Fibroblast of lung (primary cell): ENCODE results near the gene BCAS2. TPM values are rescaled to one million over a fixed set of nuclear protein-coding genes. Genes with fewer than 3 reads are reported as not detected.

ENCODE experiments used
- DNase-seq, 2 donors: peaks; one replicate each; pipeline versions ENCODE4 v3.0.0 to v3.0.0-alpha.2; 2010; ENCODE audit warnings: low read depth in 2 of 2
- H2AFZ ChIP-seq: 2 replicates; pipeline ENCODE4 v1.5.1; 2012; ENCODE audit warnings: low read length, control low read depth, inconsistent platforms
- H3K27ac ChIP-seq: 2 replicates; pipeline ENCODE4 v1.5.1; 2011; ENCODE audit warnings: low read length, control low read depth; ENCODE audit not compliant: insufficient read depth
- H3K27me3 ChIP-seq: 2 replicates; pipeline ENCODE4 v1.5.1; 2011; ENCODE audit warnings: mild to moderate bottlenecking, low read length; ENCODE audit not compliant: control insufficient read depth, insufficient read depth
- H3K36me3 ChIP-seq: 2 replicates; pipeline ENCODE4 v1.5.1; 2011; ENCODE audit warnings: low read length; ENCODE audit not compliant: control insufficient read depth, insufficient read depth
- H3K4me1 ChIP-seq: 2 replicates; pipeline ENCODE4 v1.5.1; 2011; ENCODE audit warnings: low read length; ENCODE audit not compliant: control insufficient read depth, insufficient read depth; ENCODE audit errors: extremely low read depth
- H3K4me2 ChIP-seq: 2 replicates; pipeline ENCODE4 v1.5.1; 2011; ENCODE audit warnings: low read length, control low read depth; ENCODE audit not compliant: insufficient read depth; ENCODE audit errors: extremely low read depth
- H3K4me3 ChIP-seq, 4 experiments: fragments of 200-600 bp in 1 of 4; sonication (generic) in 1 of 4; replicated peaks in 1 of 4; 2 replicates each; pipeline ENCODE4 v1.5.1; 2011 to 2016; ENCODE audit warnings: low read length in 4 of 4, low read depth in 3 of 4, mild to moderate bottlenecking in 3 of 4, control low read depth in 2 of 4, inconsistent platforms in 1 of 4, mixed read lengths in 1 of 4; ENCODE audit not compliant: insufficient read depth in 1 of 4; ENCODE audit errors: control extremely low read depth in 1 of 4
- H3K79me2 ChIP-seq: 2 replicates; pipeline ENCODE4 v1.5.1; 2012; ENCODE audit warnings: mild to moderate bottlenecking, low read length, inconsistent platforms; ENCODE audit not compliant: control insufficient read depth, insufficient read depth
- H3K9ac ChIP-seq: 2 replicates; pipeline ENCODE4 v1.5.1; 2011; ENCODE audit warnings: mild to moderate bottlenecking, low read length, control low read depth; ENCODE audit not compliant: insufficient read depth
- H3K9me3 ChIP-seq: 2 replicates; pipeline ENCODE4 v1.5.1; 2012; ENCODE audit warnings: low read depth, low read length; ENCODE audit not compliant: control insufficient read depth, insufficient read depth
- H4K20me1 ChIP-seq: 2 replicates; pipeline ENCODE4 v1.5.1; 2011; ENCODE audit warnings: low read length; ENCODE audit not compliant: control insufficient read depth, insufficient read depth; ENCODE audit errors: extremely low read depth
- EZH2 ChIP-seq: IDR thresholded peaks from 2 replicates; pipeline ENCODE4 v1.5.1; 2012; ENCODE audit warnings: low read length, control low read depth, mild to moderate bottlenecking; ENCODE audit errors: missing control alignments
- polyA plus RNA-seq, 2 donors: library from polyadenylated mRNA; depleted of rRNA in 1 of 2; stranded (reverse) in 1 of 2; unstranded in 1 of 2; fragments of >200 nt; gene quantifications; 2 replicates each; pipeline ENCODE4 v1.2.1, GENCODE V29; 2011 to 2012; ENCODE audit warnings: missing spikeins in 1 of 2
- total RNA-seq: library from RNA; depleted of rRNA; stranded (reverse); fragments of >200 nt; gene quantifications from 2 replicates; pipeline ENCODE4 v1.2.1, GENCODE V29; 2014
- TF ChIP-seq, protein P1 (sequence below), 2 donors: IDR thresholded peaks in 1 of 2; conservative IDR thresholded peaks in 1 of 2; 1 replicate in 1 of 2; 2 replicates in 1 of 2; pipeline ENCODE4 v1.5.1; 2011 to 2012; ENCODE audit warnings: low read length in 2 of 2, control low read depth in 1 of 2, inconsistent platforms in 1 of 2, low read depth in 1 of 2, mild to moderate bottlenecking in 1 of 2

BCAS2 gene
- total and polyA plus RNA-seq, 2 donors (not counting 1 experiment from before 2014, with no cell fraction given): 41.3 to 45.4 TPM

DNA sequence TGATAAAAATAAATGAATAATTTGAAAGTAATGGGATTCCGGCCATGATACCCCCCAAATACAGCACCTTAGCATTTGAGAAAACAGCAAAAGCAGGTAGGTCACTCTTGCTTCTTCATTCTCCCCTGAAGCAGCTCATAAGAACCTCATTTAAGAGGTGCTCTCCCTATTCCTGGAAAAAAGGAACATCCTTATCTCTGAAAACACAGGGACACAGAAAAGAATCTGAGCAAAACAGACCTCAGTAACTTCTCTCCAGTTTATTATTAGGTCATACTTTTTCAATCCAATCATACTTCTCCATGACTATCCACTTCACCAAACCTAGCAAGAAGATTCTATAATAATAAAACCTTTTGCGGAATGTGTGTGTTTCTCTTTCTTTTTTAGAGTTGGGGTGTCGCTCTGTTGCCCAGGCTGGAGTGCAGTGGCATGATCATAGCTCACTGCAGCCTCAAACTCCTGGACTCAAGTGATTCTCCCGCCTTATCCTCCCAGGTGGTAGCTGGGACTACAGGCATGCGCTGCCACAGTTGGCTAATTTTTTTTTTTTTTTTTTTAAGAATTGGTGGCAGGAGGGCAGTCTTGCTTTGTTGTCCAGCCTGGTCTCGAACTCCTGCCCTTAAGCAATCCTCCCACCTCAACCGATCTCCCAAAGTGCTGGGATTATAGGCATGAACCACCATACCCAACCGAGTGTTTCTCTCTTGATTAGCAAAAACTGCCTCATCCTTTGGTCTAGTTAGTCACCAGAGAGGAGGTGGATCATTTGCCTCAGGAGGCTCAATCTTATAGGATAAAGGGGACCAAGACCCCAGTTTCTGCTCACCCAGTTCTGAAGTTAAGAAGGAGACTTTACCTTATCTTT is 59.8 kb downstream of the BCAS2 start:
- no peak for DNase-seq
- no peaks in the 10 kb centered on the region for H4K20me1 ChIP-seq
- H3K27ac ChIP-seq: no peak overlapping the region
- no peaks in the 10 kb centered on the region for H3K79me2 ChIP-seq
- no peaks in the 10 kb centered on the region for H3K4me1 ChIP-seq
- TF ChIP-seq EZH2: no peak
- TF ChIP-seq, protein P1, sequence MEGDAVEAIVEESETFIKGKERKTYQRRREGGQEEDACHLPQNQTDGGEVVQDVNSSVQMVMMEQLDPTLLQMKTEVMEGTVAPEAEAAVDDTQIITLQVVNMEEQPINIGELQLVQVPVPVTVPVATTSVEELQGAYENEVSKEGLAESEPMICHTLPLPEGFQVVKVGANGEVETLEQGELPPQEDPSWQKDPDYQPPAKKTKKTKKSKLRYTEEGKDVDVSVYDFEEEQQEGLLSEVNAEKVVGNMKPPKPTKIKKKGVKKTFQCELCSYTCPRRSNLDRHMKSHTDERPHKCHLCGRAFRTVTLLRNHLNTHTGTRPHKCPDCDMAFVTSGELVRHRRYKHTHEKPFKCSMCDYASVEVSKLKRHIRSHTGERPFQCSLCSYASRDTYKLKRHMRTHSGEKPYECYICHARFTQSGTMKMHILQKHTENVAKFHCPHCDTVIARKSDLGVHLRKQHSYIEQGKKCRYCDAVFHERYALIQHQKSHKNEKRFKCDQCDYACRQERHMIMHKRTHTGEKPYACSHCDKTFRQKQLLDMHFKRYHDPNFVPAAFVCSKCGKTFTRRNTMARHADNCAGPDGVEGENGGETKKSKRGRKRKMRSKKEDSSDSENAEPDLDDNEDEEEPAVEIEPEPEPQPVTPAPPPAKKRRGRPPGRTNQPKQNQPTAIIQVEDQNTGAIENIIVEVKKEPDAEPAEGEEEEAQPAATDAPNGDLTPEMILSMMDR (conservative IDR thresholded peaks at IDR 0.05 in 1 of 2, IDR thresholded peaks at IDR 0.05 in 1 of 2; ENCODE audit: low read depth in 1 of 2, low read length in 2 of 2): no peak
- H3K4me3 ChIP-seq: no peak overlapping the region
- no peak overlapping the region for H3K9ac ChIP-seq
- no peaks in the 10 kb centered on the region for H3K36me3 ChIP-seq
- H3K4me2 ChIP-seq: no peak overlapping the region
- no peak overlapping the region for H2AFZ ChIP-seq
- no peaks in the 10 kb centered on the region for H3K27me3 ChIP-seq
- no peaks in the 10 kb centered on the region for H3K9me3 ChIP-seq

Other genes starting within 250 kb of the BCAS2 start
- 19.3 and 21.5 TPM in 2 replicates for gene TRIM33, start 70.4 kb downstream of the BCAS2 start, total RNA-seq
- gene TRIM33, start 70.4 kb downstream of the BCAS2 start, polyA plus RNA-seq: 16.2 and 17.8 TPM in 2 replicates
- gene DENND2C, start 88.4 kb upstream of the BCAS2 start, total RNA-seq: 1.3 and 1.5 TPM in 2 replicates
- gene DENND2C, start 88.4 kb upstream of the BCAS2 start, polyA plus RNA-seq: 1.5 and 1.7 TPM in 2 replicates
- gene AMPD1, start 113.9 kb upstream of the BCAS2 start, total RNA-seq: not detected in 2 replicates
- gene AMPD1, start 113.9 kb upstream of the BCAS2 start, polyA plus RNA-seq: not detected in 2 replicates
- gene NRAS, start 135.2 kb upstream of the BCAS2 start, total RNA-seq: 29.5 and 31.0 TPM in 2 replicates
- gene NRAS, start 135.2 kb upstream of the BCAS2 start, polyA plus RNA-seq: 62.3 and 71.8 TPM in 2 replicates
- gene CSDE1, start 176.4 kb upstream of the BCAS2 start, total RNA-seq: 915 and 1,392 TPM in 2 replicates
- 332 and 374 TPM in 2 replicates for gene CSDE1, start 176.4 kb upstream of the BCAS2 start, polyA plus RNA-seq
- gene SIKE1, start 199.1 kb upstream of the BCAS2 start, total RNA-seq: 69.5 and 87.8 TPM in 2 replicates
- 31.2 and 48.8 TPM in 2 replicates for gene SIKE1, start 199.1 kb upstream of the BCAS2 start, polyA plus RNA-seq